Measurements from ENCODE around the gene UBL7. TPM values are rescaled to one million over a fixed set of nuclear protein-coding genes. Genes with fewer than 3 reads are reported as not detected.

UBL7 gene
- total RNA-seq, 4 donors from 2014 or later = 47.9 to 60.0 (median 52.0) TPM

DNA sequence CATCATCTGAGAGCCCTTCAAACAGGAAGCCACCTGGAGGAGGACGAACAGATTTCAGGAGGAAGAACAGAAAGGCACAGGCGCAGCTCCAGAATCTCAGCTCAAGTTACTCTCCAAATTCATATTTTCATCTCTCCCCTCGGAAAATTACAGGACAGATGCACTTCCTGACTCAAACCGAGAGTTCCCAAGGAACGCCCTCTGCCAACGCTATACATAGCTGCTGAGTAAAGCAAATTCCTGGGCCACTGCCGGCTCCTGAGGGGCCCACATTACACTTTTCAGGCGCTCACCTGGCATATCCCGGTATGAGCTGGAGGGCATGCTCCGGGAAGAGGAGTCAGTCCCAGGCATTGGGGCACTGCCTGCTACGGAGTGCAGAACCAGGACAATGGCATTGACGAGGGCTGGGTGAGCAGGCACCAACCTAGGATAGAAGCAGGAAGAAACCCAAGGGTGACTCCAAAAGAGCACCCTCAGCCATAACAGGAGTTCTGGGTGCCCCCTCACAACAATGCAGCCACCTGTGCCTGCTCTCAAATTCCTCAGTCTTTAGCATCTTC is 11.2 kb downstream of the UBL7 start:
- H3K36me3 ChIP-seq = peaks cover 0 to 100% of the 10 kb centered on the region in 2 donors
- ATAC-seq = no peak
- WGBS, 2 donors (ENCODE audit: low coverage in 1 of 2) = 95 to 97% methylated on average over 4 to 5 of the region's 12 CpGs

GRCh38 chr15:74449095-74449494 is 11.9 kb downstream of the UBL7 start:
- 100% methylated on average over 1 of the region's 7 CpGs; no CpG with 5 or more reads in 1 of the 2 donors for whole genome bisulfite sequencing, 2 donors (ENCODE audit: low coverage in 1 of 2)
- no peaks in the 10 kb centered on the region for H3K27me3 ChIP-seq
- H3K9me3 ChIP-seq = no peaks in the 10 kb centered on the region
- no peak for TF ChIP-seq EP300 (IDR thresholded peaks at IDR 0.05)
- no peak for TF ChIP-seq POLR2AphosphoS5 (IDR thresholded peaks at IDR 0.05)
- no peak for TF ChIP-seq CTCF (IDR thresholded peaks at IDR 0.05)
- no peak for TF ChIP-seq POLR2A (IDR thresholded peaks at IDR 0.05)
- no peaks in the 10 kb centered on the region for H3K4me1 ChIP-seq
- no peak overlapping the region for H3K4me3 ChIP-seq
- no peak overlapping the region for H3K27ac ChIP-seq
- ATAC-seq = no peak
- peaks cover 0 to 100% of the 10 kb centered on the region in 2 donors for H3K36me3 ChIP-seq

More for the DNA sequence above, 11.2 kb downstream of the UBL7 start:
- Histone ChIP-seq H3K27ac (no peak overlapping the region), H3K9me3 (no peaks in the 10 kb centered on the region), H3K4me3 (no peak overlapping the region), H3K4me1 (peaks cover 0 to 4% (median 0%) of the 10 kb centered on the region in 3 donors), H3K27me3 (no peaks in the 10 kb centered on the region)
- TF ChIP-seq POLR2A (IDR thresholded peaks at IDR 0.05) (no peak), CTCF (IDR thresholded peaks at IDR 0.05) (no peak), EP300 (IDR thresholded peaks at IDR 0.05) (no peak), POLR2AphosphoS5 (IDR thresholded peaks at IDR 0.05) (no peak)

DNA sequence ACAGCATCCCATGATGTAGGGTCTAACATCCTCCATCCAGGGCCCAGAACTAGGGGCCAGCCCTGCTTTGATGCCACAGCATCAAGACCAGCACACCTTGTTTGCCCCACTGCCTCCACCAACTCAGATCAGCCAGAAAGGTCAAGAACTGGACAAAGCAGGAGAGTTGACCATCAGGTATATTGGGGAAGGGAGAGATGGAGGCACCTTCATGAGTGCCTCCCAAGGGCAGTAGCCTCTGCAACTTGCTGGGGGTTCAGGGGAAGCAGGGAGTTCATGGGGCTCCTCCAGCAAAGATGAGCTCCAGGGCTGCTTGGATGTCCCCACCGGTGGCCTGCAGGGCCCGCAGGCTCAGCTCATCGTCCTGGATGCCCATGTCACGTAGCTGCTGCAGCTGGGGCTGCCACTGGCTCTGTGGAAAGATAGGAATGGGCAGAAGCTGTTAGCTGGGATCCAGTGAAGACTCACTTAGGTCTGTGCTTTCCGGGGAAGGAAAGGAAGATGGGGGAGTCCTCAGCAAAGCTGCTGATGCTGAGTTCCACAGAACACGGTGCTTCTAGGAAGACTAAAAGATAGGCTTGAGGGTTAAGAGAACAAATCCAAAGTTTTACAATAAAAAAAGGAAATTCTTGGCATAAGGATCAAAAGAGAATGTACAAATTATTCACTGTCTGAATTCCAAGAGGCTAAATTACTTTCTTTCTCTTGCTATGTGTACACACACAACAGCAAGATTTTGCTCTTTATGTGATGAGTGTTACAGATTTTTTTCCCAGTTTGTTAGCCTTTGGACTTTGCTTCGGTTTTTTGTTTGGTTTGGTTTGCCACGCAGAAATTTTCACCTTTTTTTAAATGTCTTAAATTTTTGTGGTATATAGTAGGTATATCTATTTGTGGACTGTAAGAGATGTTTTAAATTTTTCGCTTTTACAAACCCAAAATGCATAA is 14.9 kb downstream of the UBL7 start:
- H3K27ac ChIP-seq = no peak overlapping the region
- TF ChIP-seq CTCF (IDR thresholded peaks at IDR 0.05) (no peak), EP300 (IDR thresholded peaks at IDR 0.05) (no peak), POLR2A (IDR thresholded peaks at IDR 0.05) (no peak), POLR2AphosphoS5 (IDR thresholded peaks at IDR 0.05) (no peak)
- 79 to 88% methylated on average over 4 to 5 of the region's 9 CpGs for WGBS, 2 donors (ENCODE audit: low coverage in 1 of 2)
- H3K9me3 ChIP-seq = no peaks in the 10 kb centered on the region
- no peaks in the 10 kb centered on the region for H3K4me1 ChIP-seq
- ATAC-seq = no peak
- H3K27me3 ChIP-seq = no peaks in the 10 kb centered on the region
- H3K4me3 ChIP-seq = no peak overlapping the region
- H3K36me3 ChIP-seq = peaks cover 0 to 71% of the 10 kb centered on the region in 2 donors

GRCh38 chr15:74444106-74445062 is 16.6 kb downstream of the UBL7 start:
- no peak overlapping the region for H3K27ac ChIP-seq
- H3K36me3 ChIP-seq = peaks cover 0 to 54% of the 10 kb centered on the region in 2 donors
- H3K9me3 ChIP-seq = no peaks in the 10 kb centered on the region
- no peak for ATAC-seq
- 53 to 60% methylated on average over 7 of the region's 8 CpGs for WGBS, 2 donors (ENCODE audit: low coverage in 1 of 2)
- no peaks in the 10 kb centered on the region for H3K4me1 ChIP-seq
- no peak overlapping the region for H3K4me3 ChIP-seq
- TF ChIP-seq EP300 (IDR thresholded peaks at IDR 0.05) = no peak
- no peak for TF ChIP-seq POLR2AphosphoS5 (IDR thresholded peaks at IDR 0.05)
- TF ChIP-seq CTCF (IDR thresholded peaks at IDR 0.05) = no peak
- no peak for TF ChIP-seq POLR2A (IDR thresholded peaks at IDR 0.05)
- no peaks in the 10 kb centered on the region for H3K27me3 ChIP-seq

All from gastroesophageal sphincter (tissue), 4 donors.